Ishikawa (cell line): ENCODE results near the gene ZDHHC5.

Experiments used
- CEBPB ChIP-seq: IDR thresholded peaks from 2 replicates; pipeline ENCODE4 v1.6.1; 2012
- CREB1 ChIP-seq: IDR thresholded peaks from 2 replicates; pipeline ENCODE4 v1.6.1; 2012; ENCODE audit warnings: low read depth
- EGR1 ChIP-seq: IDR thresholded peaks from 2 replicates; pipeline ENCODE4 v1.6.1; 2012
- EP300 ChIP-seq: IDR thresholded peaks from 2 replicates; pipeline ENCODE4 v1.6.1; 2012; ENCODE audit warnings: borderline replicate concordance
- FOXM1 ChIP-seq: IDR thresholded peaks from 2 replicates; pipeline ENCODE4 v1.6.1; 2012; ENCODE audit warnings: low read depth, borderline replicate concordance
- MAX ChIP-seq: IDR thresholded peaks from 2 replicates; pipeline ENCODE4 v1.6.1; 2012
- NFIC ChIP-seq: IDR thresholded peaks from 2 replicates; pipeline ENCODE4 v1.6.1; 2012
- RAD21 ChIP-seq: IDR thresholded peaks from 2 replicates; pipeline ENCODE4 v1.6.1; 2012; ENCODE audit warnings: low read depth
- REST ChIP-seq: IDR thresholded peaks from 2 replicates; pipeline ENCODE4 v1.6.1; 2012; ENCODE audit warnings: low read depth, mild to moderate bottlenecking
- TAF1 ChIP-seq: IDR thresholded peaks from 2 replicates; pipeline ENCODE4 v1.6.1; 2012; ENCODE audit warnings: low read depth, mild to moderate bottlenecking
- TCF12 ChIP-seq: IDR thresholded peaks from 2 replicates; pipeline ENCODE4 v1.6.1; 2012; ENCODE audit warnings: low read depth
- TEAD4 ChIP-seq: IDR thresholded peaks from 2 replicates; pipeline ENCODE4 v1.6.1; 2012
- USF1 ChIP-seq: IDR thresholded peaks from 2 replicates; pipeline ENCODE4 v1.6.1; 2012
- YY1 ChIP-seq: IDR thresholded peaks from 2 replicates; pipeline ENCODE4 v1.6.1; 2012; ENCODE audit warnings: low read depth
- ZBTB7A ChIP-seq: IDR thresholded peaks from 2 replicates; pipeline ENCODE4 v1.6.1; 2012; ENCODE audit warnings: low read depth

ZDHHC5 gene

DNA sequence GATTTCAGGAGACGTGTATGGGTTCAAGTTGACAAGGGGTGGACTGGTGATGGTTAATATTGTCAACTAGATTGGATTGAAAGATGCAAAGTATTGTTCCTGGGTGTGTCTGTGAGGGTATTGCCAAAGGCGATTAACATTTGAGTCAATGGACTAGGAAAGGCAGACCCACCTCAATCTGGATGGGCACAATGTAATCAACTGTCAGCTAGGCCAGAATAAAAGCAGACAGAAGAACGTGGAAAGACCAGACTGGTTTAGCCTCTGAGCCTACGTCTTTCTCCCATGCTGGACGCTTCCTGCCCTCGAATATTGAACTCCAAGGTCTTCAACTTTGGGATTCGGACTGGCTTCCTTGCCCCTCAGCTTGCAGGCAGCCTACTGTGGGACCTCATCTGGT, 16.5 kb upstream of the ZDHHC5 start:
- TF ChIP-seq YY1 (no peak), TCF12 (no peak)

DNA sequence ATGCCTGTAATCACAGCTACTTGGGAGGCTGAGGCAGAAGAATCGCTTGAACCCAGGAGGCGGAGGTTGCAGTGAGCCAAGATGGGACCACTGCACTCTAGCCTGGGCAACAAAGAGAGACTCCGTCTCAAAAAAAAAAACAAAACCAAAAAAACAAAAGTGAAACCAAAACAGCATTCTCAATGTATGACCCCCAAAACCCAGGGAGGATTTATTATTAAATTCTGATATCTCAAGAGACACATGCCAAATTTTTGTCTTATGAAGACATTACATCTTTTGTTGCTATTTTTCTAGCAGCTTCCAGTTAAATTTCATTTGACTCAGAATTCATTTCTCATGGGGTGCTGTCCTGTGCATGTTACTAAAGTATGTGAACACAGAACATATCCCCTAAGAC, 15.3 kb upstream of the ZDHHC5 start:
- TF ChIP-seq TAF1 (no peak), MAX (no peak), RAD21 (no peak), USF1 (no peak), TCF12 (no peak), CREB1 (no peak), EGR1 (no peak), TEAD4 (no peak), REST (no peak), ZBTB7A (no peak), EP300 (no peak), YY1 (no peak), NFIC (no peak), CEBPB (no peak), FOXM1 (no peak)

DNA sequence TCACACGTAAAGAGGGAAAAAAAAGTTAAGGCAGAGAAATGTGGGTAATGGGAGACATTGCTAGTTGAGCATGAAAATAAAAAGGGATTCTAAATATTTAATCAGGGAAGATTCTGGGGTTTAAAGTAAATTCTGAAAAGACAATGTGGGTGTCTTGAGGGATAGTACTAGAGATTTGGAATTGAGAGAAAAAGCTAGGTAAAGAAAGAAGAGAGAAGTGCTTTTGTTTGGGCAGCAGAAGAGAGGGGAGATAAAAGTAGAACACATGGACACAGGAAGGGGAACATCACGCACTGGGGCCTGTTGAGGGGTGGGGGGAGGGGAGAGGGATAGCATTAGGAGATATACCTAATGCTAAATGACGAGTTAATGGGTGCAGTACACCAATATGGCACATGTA, 14.8 kb upstream of the ZDHHC5 start:
- TF ChIP-seq USF1 (no peak), FOXM1 (no peak), TAF1 (no peak), EGR1 (no peak), CREB1 (no peak), EP300 (no peak), RAD21 (no peak), NFIC (no peak), MAX (no peak), YY1 (no peak), TCF12 (no peak)

DNA sequence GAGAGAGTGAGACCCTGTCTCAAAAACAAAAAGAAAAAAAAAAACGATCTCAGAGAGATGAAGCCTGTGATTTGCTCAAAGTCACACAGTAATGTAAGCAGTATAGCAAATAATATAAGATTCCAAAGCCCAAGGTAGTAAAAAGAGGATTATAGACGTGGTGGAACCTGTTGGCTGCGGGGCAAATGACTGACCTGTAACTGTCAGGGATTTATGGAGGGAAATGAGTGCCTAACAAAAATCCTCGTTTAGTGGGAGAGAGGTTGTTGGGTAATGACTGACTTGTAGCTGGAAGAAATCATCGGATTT, 11.1 kb upstream of the ZDHHC5 start:
- no peak for TF ChIP-seq FOXM1
- no peak for TF ChIP-seq MAX
- no peak for TF ChIP-seq CREB1
- no peak for TF ChIP-seq RAD21
- no peak for TF ChIP-seq YY1
- no peak for TF ChIP-seq TCF12
- no peak for TF ChIP-seq CEBPB
- TF ChIP-seq USF1: no peak
- TF ChIP-seq EGR1: no peak
- no peak for TF ChIP-seq EP300
- TF ChIP-seq ZBTB7A: no peak
- no peak for TF ChIP-seq REST

DNA sequence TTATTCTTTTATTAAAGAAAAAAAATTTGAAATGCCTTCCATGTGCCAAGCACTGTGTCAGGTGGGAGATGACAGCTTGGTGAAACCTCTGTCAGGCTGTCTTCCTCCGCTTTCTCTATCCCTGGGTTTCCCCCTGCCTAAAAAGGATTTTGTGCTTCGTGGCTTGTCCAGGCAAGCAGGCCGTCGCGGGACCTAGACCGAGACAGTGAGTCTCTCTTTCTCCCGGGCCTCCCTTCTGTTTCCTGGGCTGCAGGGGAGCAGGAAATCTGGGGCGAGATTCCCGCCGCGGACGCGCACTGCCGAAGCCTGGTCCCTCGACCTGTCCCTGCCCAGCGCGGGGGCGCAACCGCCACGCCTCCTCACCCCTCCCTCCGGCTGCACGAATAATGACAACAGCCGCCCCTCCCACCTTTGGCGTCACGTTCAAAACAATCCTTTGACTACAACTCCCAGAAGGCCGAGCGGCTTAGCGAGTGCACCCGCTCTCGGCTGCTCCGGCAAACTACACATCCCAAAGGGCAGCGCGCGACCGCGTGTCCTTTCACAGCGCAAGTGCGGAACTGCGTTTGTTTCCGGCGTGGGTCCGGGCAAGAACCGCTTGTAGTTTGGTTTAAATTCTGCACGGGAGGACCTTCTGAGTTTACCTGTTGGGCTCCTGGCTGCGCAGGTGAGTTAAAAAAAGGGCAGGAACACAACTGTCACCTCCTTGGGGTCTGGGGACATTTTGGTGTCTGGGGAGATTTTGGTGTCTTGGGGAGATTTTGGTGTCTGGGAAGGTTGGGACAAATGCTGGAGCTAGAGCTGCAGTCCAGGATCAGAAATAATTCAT, 10.5 kb upstream of the ZDHHC5 start, which contains the start of gene CLP1:
TSS of gene CLP1 (plus strand) at position 569 of the 829 bp plus-strand sequence. CDS start 1,715 bp downstream, outside the sequence.
- peak; percentile 84 for TF ChIP-seq CREB1
- TF ChIP-seq CEBPB: no peak
- 0 out of 2 replicates have a peak, but pooled peaks have one; percentile 28 for TF ChIP-seq EP300
- no peak for TF ChIP-seq FOXM1
- TF ChIP-seq ZBTB7A: no peak
- peak; percentile 36; the same call in 1 of the 2 replicates for TF ChIP-seq YY1
- peak; percentile 92 for TF ChIP-seq MAX
- TF ChIP-seq NFIC: no peak
- peak; percentile 96 for TF ChIP-seq EGR1
- TF ChIP-seq REST: no peak
- TF ChIP-seq USF1: peak; percentile 92
- TF ChIP-seq TCF12: peak; percentile 68
- TF ChIP-seq TAF1: peak; percentile 52; the same call in 1 of the 2 replicates
- TF ChIP-seq RAD21: no peak
- peak; percentile 27; the same call in 1 of the 2 replicates for TF ChIP-seq TEAD4
